HG03039 (cell line): ENCODE results near the gene RABGAP1L.
A peak's percentile ranks its signal among the peaks of the same experiment; 100 is the strongest.
"Not testable (repeated sequence)": the region's sequence is repeated elsewhere in the genome, so short reads cannot be mapped to it uniquely, and the experiment has no call there.

ENCODE experiments used
- ATAC-seq: cut with Tn5 transposase; IDR thresholded peaks from one replicate; pipeline ENCODE4 v1.9.1; 2021; ENCODE audit warnings: mild to moderate bottlenecking, moderate library complexity; ENCODE audit not compliant: unreplicated experiment

RABGAP1L gene

GRCh38 chr1:175003521-175003920, 844.2 kb downstream of the RABGAP1L start:
- ATAC-seq: no peak

- no peak for ATAC-seq
These were observed 845.9 kb downstream of the RABGAP1L start for GRCh38 chr1:175005085-175005783.

GRCh38 chr1:175009532-175009931, 850.2 kb downstream of the RABGAP1L start:
- ATAC-seq: no peak

- no peak for ATAC-seq
These were observed 854.1 kb downstream of the RABGAP1L start for GRCh38 chr1:175013445-175013844.

- no peak for ATAC-seq
These were observed 855.9 kb downstream of the RABGAP1L start for GRCh38 chr1:175015243-175015642.

GRCh38 chr1:175019524-175019923, 860.2 kb downstream of the RABGAP1L start:
- ATAC-seq: no peak

- peak; percentile 86 for ATAC-seq
These were observed 864.0 kb downstream of the RABGAP1L start, which contains the start of gene MRPS14 for GRCh38 chr1:175023043-175023921. TSS of gene MRPS14 (minus strand) at chr1:175023425. CDS start at chr1:175023408, 17 bp downstream.

- ATAC-seq: peak; percentile 3
These were observed 864.6 kb downstream of the RABGAP1L start for GRCh38 chr1:175023922-175024242.

- ATAC-seq: no peak
These were observed 865.5 kb downstream of the RABGAP1L start for GRCh38 chr1:175024773-175025172.

- no peak for ATAC-seq
These were observed 874.6 kb downstream of the RABGAP1L start for GRCh38 chr1:175033953-175034352.

GRCh38 chr1:175034775-175035174, 875.5 kb downstream of the RABGAP1L start:
- ATAC-seq: no peak

GRCh38 chr1:175035865-175036264, 876.5 kb downstream of the RABGAP1L start:
- ATAC-seq: no peak

GRCh38 chr1:175036476-175036875, 877.2 kb downstream of the RABGAP1L start:
- ATAC-seq: no peak

- no peak for ATAC-seq
These were observed 878.1 kb downstream of the RABGAP1L start for GRCh38 chr1:175037416-175037815.

GRCh38 chr1:175040324-175040879, 881.1 kb downstream of the RABGAP1L start:
- no peak for ATAC-seq

- ATAC-seq: no peak
These were observed 883.3 kb downstream of the RABGAP1L start for GRCh38 chr1:175042650-175043049.

- no peak for ATAC-seq
These were observed 884.5 kb downstream of the RABGAP1L start for GRCh38 chr1:175043824-175044223.

GRCh38 chr1:175044591-175044990, 885.3 kb downstream of the RABGAP1L start:
- not testable (repeated sequence) for ATAC-seq
